B cell (primary cell): Measurements from ENCODE around the gene FCRL6. TPM values are rescaled to one million over a fixed set of nuclear protein-coding genes. Genes with fewer than 3 reads are reported as not detected.

Experiments
- ATAC-seq: fragments of 200-7000 bp; cut with Tn5 transposase; one replicate; pipeline ENCODE4 v1.10.0; 2021; ENCODE audit warnings: low read depth, mild to moderate bottlenecking, moderate number of reproducible peaks, moderate library complexity
- CTCF ChIA-PET: fragments of 350-600 bp; sonication (Branson Sonifier 250); formaldehyde crosslinking; loops from one replicate; lab custom pipeline; 2021; ENCODE audit warnings: antibody characterized with exemption, inconsistent platforms; lab: Charles Lee
- POLR2A ChIA-PET: fragments of 350-600 bp; sonication (Branson Sonifier 250); formaldehyde crosslinking; loops from one replicate; lab custom pipeline; 2021; ENCODE audit warnings: antibody characterized with exemption; lab: Charles Lee
- DNase-seq: peaks from one replicate; pipeline ENCODE4 v3.0.0; 2013
- H2AFZ ChIP-seq: 2 replicates; pipeline ENCODE4 v1.6.1; 2012; ENCODE audit warnings: mild to moderate bottlenecking, low read depth, low read length; ENCODE audit not compliant: insufficient read depth, poor library complexity, severe bottlenecking
- H3K27ac ChIP-seq, 2 donors: 1 replicate in 1 of 2; 2 replicates in 1 of 2; pipeline ENCODE4 v1.5.1; 2012 to 2013; ENCODE audit warnings: low read length in 2 of 2, mild to moderate bottlenecking in 2 of 2, moderate library complexity in 1 of 2
- H3K27me3 ChIP-seq, 4 experiments: fragments of 200-600 bp in 1 of 4; sonication (generic) in 1 of 4; replicated peaks in 1 of 4; 1 replicate in 2 of 4; 2 replicates in 2 of 4; pipeline versions ENCODE4 v1.6.1 to v1.7.0; 2013 to 2016; ENCODE audit warnings: low read length in 3 of 4, mild to moderate bottlenecking in 2 of 4, mixed read lengths in 1 of 4, moderate library complexity in 1 of 4; ENCODE audit not compliant: insufficient read depth in 4 of 4, control insufficient read depth in 3 of 4; ENCODE audit errors: control extremely low read depth in 1 of 4
- H3K36me3 ChIP-seq, 2 experiments: replicated peaks in 1 of 2; 1 replicate in 1 of 2; 2 replicates in 1 of 2; pipeline versions ENCODE4 v1.6.1 to v1.7.1; 2013; ENCODE audit warnings: low read length in 1 of 2; ENCODE audit not compliant: insufficient read depth in 2 of 2, control insufficient read depth in 1 of 2; ENCODE audit errors: control extremely low read depth in 1 of 2, extremely low read depth in 1 of 2
- H3K4me1 ChIP-seq, 2 donors: fragments of 200-600 bp in 1 of 2; sonication (generic) in 1 of 2; 1 replicate in 1 of 2; 2 replicates in 1 of 2; pipeline versions ENCODE4 v1.5.1 to v1.6.1; 2013 to 2017; ENCODE audit warnings: low read length in 2 of 2; ENCODE audit not compliant: control insufficient read depth in 2 of 2, insufficient read depth in 2 of 2
- H3K4me2 ChIP-seq: replicated peaks from 2 replicates; pipeline ENCODE3; 2012; ENCODE audit warnings: mild to moderate bottlenecking, low read depth, low read length; ENCODE audit not compliant: poor library complexity, severe bottlenecking
- H3K4me3 ChIP-seq, 5 experiments: fragments of 200-600 bp in 1 of 5; sonication (generic) in 1 of 5; 1 replicate in 3 of 5; 2 replicates in 2 of 5; pipeline versions ENCODE4 v1.5.1 to v1.7.0; 2011 to 2016; ENCODE audit warnings: low read length in 4 of 5, mild to moderate bottlenecking in 4 of 5, low read depth in 2 of 5, control low read depth in 1 of 5, moderate library complexity in 1 of 5; ENCODE audit not compliant: insufficient read depth in 1 of 5; ENCODE audit errors: control extremely low read depth in 1 of 5, extremely low read depth in 1 of 5
- H3K79me2 ChIP-seq: fragments of 200-600 bp; sonication (generic); one replicate; pipeline ENCODE4 v1.6.0; 2016; ENCODE audit warnings: low read length; ENCODE audit not compliant: control insufficient read depth, insufficient read depth
- H3K9ac ChIP-seq: fragments of 200-600 bp; sonication (generic); 2 replicates; pipeline ENCODE4 v1.6.1; 2017; ENCODE audit warnings: mild to moderate bottlenecking, low read length, moderate library complexity
- H3K9me3 ChIP-seq, 3 donors: one replicate each; pipeline versions ENCODE4 v1.6.1 to v1.7.1; 2013; ENCODE audit warnings: low read length in 2 of 3; ENCODE audit not compliant: control insufficient read depth in 2 of 3, insufficient read depth in 1 of 3; ENCODE audit errors: control extremely low read depth in 1 of 3
- H4K20me1 ChIP-seq: 2 replicates; pipeline ENCODE4 v1.6.0; 2012; ENCODE audit warnings: mild to moderate bottlenecking, low read length; ENCODE audit not compliant: insufficient read depth, control insufficient read depth, poor library complexity, severe bottlenecking
- H3K27ac Mint-ChIP-seq: one replicate; pipeline ENCODE4 v1.8.0; 2021; ENCODE audit warnings: mixed read lengths
- H3K27me3 Mint-ChIP-seq: one replicate; pipeline ENCODE4 v1.8.0; 2021; ENCODE audit warnings: mixed read lengths
- H3K4me1 Mint-ChIP-seq: one replicate; pipeline ENCODE4 v1.8.0; 2021; ENCODE audit warnings: mixed read lengths
- H3K4me3 Mint-ChIP-seq: one replicate; pipeline ENCODE4 v1.8.0; 2021; ENCODE audit warnings: mixed read lengths
- H3K9me3 Mint-ChIP-seq: one replicate; pipeline ENCODE4 v1.8.0; 2022; ENCODE audit warnings: mixed read lengths; ENCODE audit not compliant: insufficient read depth
- EZH2 ChIP-seq: IDR thresholded peaks from 2 replicates; pipeline ENCODE4 v1.6.1; 2012; ENCODE audit warnings: borderline replicate concordance, low read depth, mild to moderate bottlenecking, moderate library complexity, low read length; ENCODE audit not compliant: insufficient read depth, poor library complexity, severe bottlenecking
- WGBS: methylation state at CpG from one replicate; pipeline ENCODE4 v1.1.5; 2013; ENCODE audit warnings: missing lambda C conversion rate; ENCODE audit not compliant: insufficient coverage; 5-methylcytosine and 5-hydroxymethylcytosine counted together
- intact Hi-C: fragments of 100-400 bp; cut with micrococcal nuclease; formaldehyde crosslinking; loops from one replicate; pipeline ENCODE4 v1.10.0; 2022
- polyA plus RNA-seq: library from polyadenylated mRNA; depleted of rRNA; stranded (reverse); fragments of >200 nt; gene quantifications from 2 replicates; pipeline ENCODE4 v1.2.3, GENCODE V29; 2012
- total RNA-seq, 2 donors: library from RNA; stranded (reverse); fragments of 120-200 nt in 1 of 2; gene quantifications; 1 replicate in 1 of 2; 2 replicates in 1 of 2; pipeline versions ENCODE4 v1.2.3 to v1.2.4, GENCODE V29; 2013 to 2022
- TF ChIP-seq, protein P1 (sequence below): fragments of 200-600 bp; IDR thresholded peaks from one replicate; pipeline ENCODE4 v1.8.0; 2022; ENCODE audit warnings: antibody characterized with exemption, mild to moderate bottlenecking

FCRL6 gene
- total and polyA plus RNA-seq, 2 donors (not counting 1 experiment from before 2014, with no cell fraction given): 0.81 TPM; not detected in 1

GRCh38 chr1:159800177-159800930, 1.8 kb upstream of the FCRL6 start:
- ATAC-seq (no peak), DNase-seq (no peak)
- ChIA-PET CTCF (interaction anchor here (0.8 to 11.7 kb wide), 13 partner anchors 10 to 205 kb away, joined by 3 to 252 read pairs (median 12); partner anchors contain the start of genes IGSF9 and TAGLN2), POLR2A (no interaction called here)
- Histone ChIP-seq H3K4me2 (no peak overlapping the region), H3K36me3 (no peaks in the 10 kb centered on the region), H3K4me3 (no peak overlapping the region), H3K79me2 (no peaks in the 10 kb centered on the region), H3K9ac (no peak overlapping the region), H3K4me1 (peaks cover 0 to 7% of the 10 kb centered on the region in 2 donors), H3K9me3 (no peaks in the 10 kb centered on the region), H3K27me3 (peaks cover 0 to 30% (median 18%) of the 10 kb centered on the region in 4 experiments), H4K20me1 (no peaks in the 10 kb centered on the region), H3K27ac (no peak overlapping the region), H2AFZ (peak overlapping the region; percentile 65)
- H3K4me3 Mint-ChIP-seq: no peak overlapping the region
- peaks cover 67% of the 10 kb centered on the region for H3K27me3 Mint-ChIP-seq
- intact Hi-C loops: no loop called here
- H3K9me3 Mint-ChIP-seq: no peaks in the 10 kb centered on the region
- WGBS: 6% methylated on average over 5 of the region's 8 CpGs
- no peak overlapping the region for H3K27ac Mint-ChIP-seq
- no peak for TF ChIP-seq EZH2
- TF ChIP-seq, protein P1, sequence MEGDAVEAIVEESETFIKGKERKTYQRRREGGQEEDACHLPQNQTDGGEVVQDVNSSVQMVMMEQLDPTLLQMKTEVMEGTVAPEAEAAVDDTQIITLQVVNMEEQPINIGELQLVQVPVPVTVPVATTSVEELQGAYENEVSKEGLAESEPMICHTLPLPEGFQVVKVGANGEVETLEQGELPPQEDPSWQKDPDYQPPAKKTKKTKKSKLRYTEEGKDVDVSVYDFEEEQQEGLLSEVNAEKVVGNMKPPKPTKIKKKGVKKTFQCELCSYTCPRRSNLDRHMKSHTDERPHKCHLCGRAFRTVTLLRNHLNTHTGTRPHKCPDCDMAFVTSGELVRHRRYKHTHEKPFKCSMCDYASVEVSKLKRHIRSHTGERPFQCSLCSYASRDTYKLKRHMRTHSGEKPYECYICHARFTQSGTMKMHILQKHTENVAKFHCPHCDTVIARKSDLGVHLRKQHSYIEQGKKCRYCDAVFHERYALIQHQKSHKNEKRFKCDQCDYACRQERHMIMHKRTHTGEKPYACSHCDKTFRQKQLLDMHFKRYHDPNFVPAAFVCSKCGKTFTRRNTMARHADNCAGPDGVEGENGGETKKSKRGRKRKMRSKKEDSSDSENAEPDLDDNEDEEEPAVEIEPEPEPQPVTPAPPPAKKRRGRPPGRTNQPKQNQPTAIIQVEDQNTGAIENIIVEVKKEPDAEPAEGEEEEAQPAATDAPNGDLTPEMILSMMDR: no peak
- peaks cover 9% of the 10 kb centered on the region for H3K4me1 Mint-ChIP-seq
